Activated CD4-positive, alpha-beta T cell treated with anti-CD3 and anti-CD28 coated beads for 4 hours (primary cell): ENCODE data around the gene ZSCAN2.

ENCODE experiments used
- DNase-seq, 2 donors: peaks; one replicate each; pipeline ENCODE4 v3.0.0-alpha.2; 2020

ZSCAN2 gene

GRCh38 chr15:84643838-84644237 is 43.0 kb downstream of the ZSCAN2 start:
- DNase-seq = no peak

- DNase-seq = no peak
Measured at GRCh38 chr15:84645496-84645895, 44.7 kb downstream of the ZSCAN2 start.

GRCh38 chr15:84645997-84646396 is 45.2 kb downstream of the ZSCAN2 start:
- DNase-seq = no peak

GRCh38 chr15:84647726-84648125 is 46.9 kb downstream of the ZSCAN2 start:
- no peak for DNase-seq

- DNase-seq = no peak
Measured at GRCh38 chr15:84648539-84648938, 47.7 kb downstream of the ZSCAN2 start.

GRCh38 chr15:84649706-84650105 is 48.9 kb downstream of the ZSCAN2 start:
- DNase-seq = no peak

GRCh38 chr15:84653584-84653909 is 52.7 kb downstream of the ZSCAN2 start:
- no peak for DNase-seq

GRCh38 chr15:84653910-84654688 is 53.3 kb downstream of the ZSCAN2 start, which contains the start of gene WDR73:
TSS of gene WDR73 (minus strand) at chr15:84654283. CDS start at chr15:84654274, 9 bp downstream.
- peak; percentile 95 to 98 for DNase-seq

- peak; percentile 78 to 81 for DNase-seq
Measured at GRCh38 chr15:84654689-84655453, 54.1 kb downstream of the ZSCAN2 start.

- DNase-seq = no peak
Measured at GRCh38 chr15:84656972-84657371, 56.2 kb downstream of the ZSCAN2 start.

- no peak for DNase-seq
Measured at GRCh38 chr15:84657748-84658079, 56.9 kb downstream of the ZSCAN2 start.

GRCh38 chr15:84658080-84658787 is 57.4 kb downstream of the ZSCAN2 start, which contains the start of gene NMB:
TSS of gene NMB (minus strand) at chr15:84658199. CDS start at chr15:84658152, 47 bp downstream.
- DNase-seq = peak; percentile 77 to 84

GRCh38 chr15:84658788-84659411 is 58.1 kb downstream of the ZSCAN2 start:
- DNase-seq = no peak

- DNase-seq = no peak
Measured at GRCh38 chr15:84659904-84660781, 59.3 kb downstream of the ZSCAN2 start.

- DNase-seq = no peak
Measured at GRCh38 chr15:84661001-84661400, 60.2 kb downstream of the ZSCAN2 start.

GRCh38 chr15:84666373-84666772 is 65.6 kb downstream of the ZSCAN2 start:
- DNase-seq = no peak

- no peak for DNase-seq
Measured at GRCh38 chr15:84668221-84668982, 67.6 kb downstream of the ZSCAN2 start.

GRCh38 chr15:84669726-84670125 is 68.9 kb downstream of the ZSCAN2 start:
- peak; percentile 35 to 47 for DNase-seq

- DNase-seq = no peak
Measured at GRCh38 chr15:84671211-84671610, 70.4 kb downstream of the ZSCAN2 start.
